A673 (cell line): Measurements from ENCODE around the gene SLC38A1. TPM values are rescaled to one million over a fixed set of nuclear protein-coding genes. Genes with fewer than 3 reads are reported as not detected.

Source experiments
- BruUV-seq: library from RNA; stranded (reverse); fragments of 400-500 nt; replicated peaks from 2 replicates; lab custom pipeline; 2021; lab: Mats Ljungman, UMichigan
- CTCF ChIA-PET: fragments of 300-600 bp; sonication (Branson Sonifier 250); formaldehyde crosslinking; loops from one replicate; lab custom pipeline; 2022; ENCODE audit warnings: antibody characterized with exemption; lab: Charles Lee
- POLR2A ChIA-PET: fragments of 300-600 bp; sonication (Branson Sonifier 250); formaldehyde crosslinking; loops from one replicate; lab custom pipeline; 2022; ENCODE audit warnings: antibody characterized with exemption; ENCODE audit not compliant: low non-redundant PET; lab: Charles Lee
- DNase-seq: peaks from one replicate; pipeline ENCODE4 v3.0.0-alpha.2; 2015; ENCODE audit warnings: low spot score
- H3K27ac ChIP-seq: fragments of 200-600 bp; sonication (generic); 2 replicates; pipeline ENCODE4 v1.5.1; 2016; ENCODE audit warnings: mixed run types, low read depth, mild to moderate bottlenecking, mixed read lengths, antibody characterized with exemption, low read length; ENCODE audit not compliant: poor library complexity, severe bottlenecking
- H3K27me3 ChIP-seq: fragments of 200-600 bp; sonication (generic); replicated peaks from 2 replicates; pipeline ENCODE4 v1.6.1; 2017; ENCODE audit warnings: mixed run types, low read depth, mild to moderate bottlenecking, mixed read lengths, antibody characterized with exemption, low read length; ENCODE audit not compliant: insufficient read depth, poor library complexity
- H3K36me3 ChIP-seq: fragments of 200-600 bp; sonication (generic); 2 replicates; pipeline ENCODE4 v1.6.1; 2016; ENCODE audit warnings: mixed run types, mild to moderate bottlenecking, mixed read lengths, antibody characterized with exemption, low read length; ENCODE audit not compliant: insufficient read depth, poor library complexity, severe bottlenecking
- H3K4me1 ChIP-seq: fragments of 200-600 bp; sonication (generic); 2 replicates; pipeline ENCODE4 v1.6.1; 2017; ENCODE audit warnings: mixed run types, mild to moderate bottlenecking, mixed read lengths, antibody characterized with exemption, low read length; ENCODE audit not compliant: insufficient read depth, poor library complexity, severe bottlenecking
- H3K4me3 ChIP-seq: fragments of 200-600 bp; sonication (generic); 2 replicates; pipeline ENCODE4 v1.5.1; 2016; ENCODE audit warnings: low read depth, mixed run types, mild to moderate bottlenecking, mixed read lengths, low read length; ENCODE audit not compliant: poor library complexity, severe bottlenecking
- H3K9me3 ChIP-seq: fragments of 200-600 bp; sonication (generic); 2 replicates; pipeline ENCODE4 v1.6.1; 2016; ENCODE audit warnings: mixed run types, low read depth, mild to moderate bottlenecking, mixed read lengths, antibody characterized with exemption, low read length; ENCODE audit not compliant: poor library complexity, severe bottlenecking
- EZH2 ChIP-seq: fragments of 200-600 bp; sonication (generic); IDR thresholded peaks from 2 replicates; pipeline ENCODE4 v1.6.1; 2017; ENCODE audit warnings: borderline replicate concordance, low read depth, mild to moderate bottlenecking, mixed read lengths, antibody characterized with exemption, low read length; ENCODE audit not compliant: poor library complexity, severe bottlenecking
- intact Hi-C: fragments of 100-400 bp; cut with micrococcal nuclease; formaldehyde crosslinking; loops from one replicate; pipeline ENCODE4 v1.10.0; 2022; ENCODE audit not compliant: unreplicated experiment
- total RNA-seq: library from RNA; stranded (reverse); gene quantifications from 2 replicates; pipeline ENCODE4 v1.2.3, GENCODE V29; 2021
- TF ChIP-seq, protein P1 (sequence below): fragments of 300-800, 200-600 bp; sonication (generic); conservative IDR thresholded peaks from 2 replicates; pipeline ENCODE4 v1.5.1; 2017; ENCODE audit warnings: low read depth, mild to moderate bottlenecking, antibody characterized with exemption, low read length, moderate library complexity, mixed read lengths

SLC38A1 gene
- total RNA-seq, 1 experiment from 2014 or later, result 78.9 TPM

DNA sequence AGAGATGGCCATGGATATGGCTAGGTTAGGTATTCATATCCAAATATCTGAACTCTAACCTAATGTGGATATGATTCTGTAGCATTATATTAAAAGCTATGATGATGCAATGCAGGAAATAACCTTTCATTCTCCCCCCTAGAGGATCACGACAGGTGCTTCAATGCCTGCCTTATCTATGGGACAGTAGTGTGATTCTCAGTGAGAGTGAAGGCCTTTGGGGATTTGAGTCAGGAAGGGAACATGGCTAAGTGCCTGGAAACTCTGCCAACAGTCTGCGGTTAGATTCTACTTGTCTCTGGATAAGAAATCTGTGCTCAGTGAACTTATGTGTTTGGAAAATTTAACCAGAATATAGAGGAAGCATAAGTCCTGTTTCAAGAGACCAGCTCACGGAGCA is 81.8 kb downstream of the SLC38A1 start:
- intact Hi-C loops, result no loop called here
- peaks cover 5% of the 10 kb centered on the region for H3K36me3 ChIP-seq
- H3K27ac ChIP-seq, result no peak overlapping the region
- no peaks in the 10 kb centered on the region for H3K27me3 ChIP-seq
- peaks cover 9% of the 10 kb centered on the region for H3K4me1 ChIP-seq
- CTCF ChIA-PET, result no interaction called here
- POLR2A ChIA-PET, result no interaction called here
- BruUV-seq, result no TSS peak
- H3K4me3 ChIP-seq, result no peak overlapping the region
- H3K9me3 ChIP-seq, result no peaks in the 10 kb centered on the region
- no peak for TF ChIP-seq EZH2
- TF ChIP-seq, protein P1, sequence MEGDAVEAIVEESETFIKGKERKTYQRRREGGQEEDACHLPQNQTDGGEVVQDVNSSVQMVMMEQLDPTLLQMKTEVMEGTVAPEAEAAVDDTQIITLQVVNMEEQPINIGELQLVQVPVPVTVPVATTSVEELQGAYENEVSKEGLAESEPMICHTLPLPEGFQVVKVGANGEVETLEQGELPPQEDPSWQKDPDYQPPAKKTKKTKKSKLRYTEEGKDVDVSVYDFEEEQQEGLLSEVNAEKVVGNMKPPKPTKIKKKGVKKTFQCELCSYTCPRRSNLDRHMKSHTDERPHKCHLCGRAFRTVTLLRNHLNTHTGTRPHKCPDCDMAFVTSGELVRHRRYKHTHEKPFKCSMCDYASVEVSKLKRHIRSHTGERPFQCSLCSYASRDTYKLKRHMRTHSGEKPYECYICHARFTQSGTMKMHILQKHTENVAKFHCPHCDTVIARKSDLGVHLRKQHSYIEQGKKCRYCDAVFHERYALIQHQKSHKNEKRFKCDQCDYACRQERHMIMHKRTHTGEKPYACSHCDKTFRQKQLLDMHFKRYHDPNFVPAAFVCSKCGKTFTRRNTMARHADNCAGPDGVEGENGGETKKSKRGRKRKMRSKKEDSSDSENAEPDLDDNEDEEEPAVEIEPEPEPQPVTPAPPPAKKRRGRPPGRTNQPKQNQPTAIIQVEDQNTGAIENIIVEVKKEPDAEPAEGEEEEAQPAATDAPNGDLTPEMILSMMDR, result no peak
- peak; percentile 59 for DNase-seq

DNA sequence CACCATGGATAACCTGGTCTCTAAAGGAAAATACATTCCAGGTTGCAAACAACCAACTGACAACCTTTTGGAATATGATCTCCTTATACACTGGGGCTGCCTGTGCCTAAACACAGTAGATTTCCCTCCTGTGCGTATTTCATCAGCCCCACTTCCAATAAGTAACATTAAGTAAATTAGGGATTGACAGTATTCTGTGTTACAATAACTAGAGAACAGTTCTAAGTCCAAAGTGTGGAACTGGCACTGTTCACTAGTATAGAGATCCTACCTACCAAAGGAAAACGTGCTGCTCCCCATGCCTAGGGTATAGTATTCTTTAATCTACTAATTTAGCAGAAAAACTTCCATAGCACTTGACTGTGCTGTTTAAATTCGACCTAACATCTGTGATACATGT is 82.8 kb downstream of the SLC38A1 start:
- no TSS peak for BruUV-seq
- CTCF ChIA-PET, result no interaction called here
- no peaks in the 10 kb centered on the region for H3K9me3 ChIP-seq
- intact Hi-C loops, result no loop called here
- TF ChIP-seq, protein P1, result no peak
- no peak for TF ChIP-seq EZH2
- H3K27me3 ChIP-seq, result no peaks in the 10 kb centered on the region
- POLR2A ChIA-PET, result no interaction called here
- peaks cover 9% of the 10 kb centered on the region for H3K4me1 ChIP-seq
- peaks cover 5% of the 10 kb centered on the region for H3K36me3 ChIP-seq
- no peak for DNase-seq
- H3K27ac ChIP-seq, result no peak overlapping the region
- H3K4me3 ChIP-seq, result no peak overlapping the region

DNA sequence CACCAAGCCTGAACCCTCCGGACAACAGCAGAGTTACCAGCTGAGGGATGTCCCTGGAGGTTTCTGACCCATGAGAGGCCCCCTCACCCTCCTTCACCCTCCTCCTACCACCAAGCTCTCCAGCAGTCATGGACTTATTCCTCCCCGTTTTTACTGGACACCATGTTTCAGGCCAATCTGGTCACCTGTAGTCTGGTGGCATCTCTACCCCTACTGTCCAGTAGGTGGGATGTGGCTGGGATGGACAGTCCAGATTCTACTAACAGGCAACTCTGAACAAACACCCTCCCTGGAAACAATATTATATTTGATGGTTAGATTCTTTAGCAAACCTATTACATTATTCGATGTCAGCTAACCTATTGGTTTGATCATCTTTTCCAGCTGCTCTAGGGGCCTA is 83.2 kb downstream of the SLC38A1 start:
- ChIA-PET POLR2A (no interaction called here), CTCF (no interaction called here)
- H3K9me3 ChIP-seq, result no peaks in the 10 kb centered on the region
- BruUV-seq, result no TSS peak
- peaks cover 9% of the 10 kb centered on the region for H3K4me1 ChIP-seq
- peaks cover 5% of the 10 kb centered on the region for H3K36me3 ChIP-seq
- no peak overlapping the region for H3K27ac ChIP-seq
- intact Hi-C loops, result no loop called here
- H3K27me3 ChIP-seq, result no peaks in the 10 kb centered on the region
- TF ChIP-seq, protein P1, result no peak
- no peak for TF ChIP-seq EZH2
- no peak for DNase-seq
- no peak overlapping the region for H3K4me3 ChIP-seq
